Mesendoderm (in vitro differentiated cells): ENCODE measurements around the gene ANKS1B.
"Not testable (repeated sequence)": the region's sequence is repeated elsewhere in the genome, so short reads cannot be mapped to it uniquely, and the experiment has no call there.

ENCODE experiments used
- DNase-seq: peaks from one replicate; pipeline ENCODE4 v3.0.0; 2013
- H2AK5ac ChIP-seq: 2 replicates; pipeline ENCODE4 v1.6.1; 2013; ENCODE audit warnings: low read length, inconsistent platforms
- H2BK120ac ChIP-seq: 2 replicates; pipeline ENCODE4 v1.6.1; 2013; ENCODE audit warnings: low read depth, mild to moderate bottlenecking, low read length, moderate library complexity, mixed read lengths
- H2BK15ac ChIP-seq: replicated peaks from 2 replicates; pipeline ENCODE4 v1.6.1; 2013; ENCODE audit warnings: low read depth, mild to moderate bottlenecking, moderate library complexity
- H2BK5ac ChIP-seq: 2 replicates; pipeline ENCODE4 v1.6.1; 2013; ENCODE audit warnings: low read length, inconsistent platforms
- H3K18ac ChIP-seq: 2 replicates; pipeline ENCODE4 v1.6.1; 2013; ENCODE audit warnings: mild to moderate bottlenecking, low read length, mixed read lengths
- H3K23ac ChIP-seq: one replicate; pipeline ENCODE4 v1.6.1; 2013; ENCODE audit warnings: low read length
- H3K27ac ChIP-seq: 2 replicates; pipeline ENCODE4 v1.5.1; 2013; ENCODE audit warnings: low read depth, mild to moderate bottlenecking, inconsistent platforms, low read length, moderate library complexity
- H3K27me3 ChIP-seq: 2 replicates; pipeline ENCODE4 v1.6.1; 2013; ENCODE audit warnings: low read length, control low read depth, mild to moderate bottlenecking, inconsistent platforms; ENCODE audit not compliant: insufficient read depth, poor library complexity
- H3K36me3 ChIP-seq: 2 replicates; pipeline ENCODE4 v1.6.1; 2013; ENCODE audit warnings: low read length, inconsistent platforms; ENCODE audit not compliant: control insufficient read depth, insufficient read depth
- H3K4ac ChIP-seq: one replicate; pipeline ENCODE4 v1.6.1; 2013; ENCODE audit warnings: low read depth, mild to moderate bottlenecking, low read length, moderate library complexity
- H3K4me1 ChIP-seq: 2 replicates; pipeline ENCODE4 v1.6.1; 2013; ENCODE audit warnings: low read depth, low read length, inconsistent platforms; ENCODE audit not compliant: control insufficient read depth
- H3K4me2 ChIP-seq: 2 replicates; pipeline ENCODE4 v1.6.1; 2013; ENCODE audit warnings: low read length
- H3K4me3 ChIP-seq: 2 replicates; pipeline ENCODE4 v1.5.1; 2013; ENCODE audit warnings: mild to moderate bottlenecking, low read length
- H3K56ac ChIP-seq: one replicate; pipeline ENCODE4 v1.6.1; 2013; ENCODE audit warnings: low read length
- H3K79me1 ChIP-seq: 2 replicates; pipeline ENCODE4 v1.6.1; 2013; ENCODE audit warnings: low read length, inconsistent platforms
- H3K79me2 ChIP-seq: 2 replicates; pipeline ENCODE4 v1.6.1; 2013; ENCODE audit warnings: mild to moderate bottlenecking, low read length; ENCODE audit not compliant: control insufficient read depth, insufficient read depth
- H3K9ac ChIP-seq: 2 replicates; pipeline ENCODE4 v1.6.1; 2013; ENCODE audit warnings: low read length, inconsistent platforms
- H4K5ac ChIP-seq: one replicate; pipeline ENCODE4 v1.6.1; 2013; ENCODE audit warnings: low read length
- H4K8ac ChIP-seq: one replicate; pipeline ENCODE4 v1.6.1; 2013; ENCODE audit warnings: low read depth, mild to moderate bottlenecking, control low read depth, low read length, moderate library complexity
- WGBS: extraction: QIAGEN DNeasy Blood & Tissue Kit; methylation state at CpG from one replicate; pipeline ENCODE4 v1.1.7; 2013; ENCODE audit warnings: low lambda C conversion rate, missing lambda C conversion rate; ENCODE audit not compliant: insufficient coverage; ENCODE audit errors: extremely low coverage; 5-methylcytosine and 5-hydroxymethylcytosine counted together

ANKS1B gene

GRCh38 chr12:99321210-99321609, 663.5 kb downstream of the ANKS1B start:
- H3K9ac ChIP-seq, H3K4me2 ChIP-seq, H3K27ac ChIP-seq, H2BK5ac ChIP-seq, H2BK120ac ChIP-seq, H3K79me2 ChIP-seq, H3K4ac ChIP-seq, H4K5ac ChIP-seq, H3K36me3 ChIP-seq, H2AK5ac ChIP-seq, H3K4me1 ChIP-seq, H3K79me1 ChIP-seq, H3K4me3 ChIP-seq, DNase-seq, H3K23ac ChIP-seq, H2BK15ac ChIP-seq, H3K56ac ChIP-seq, H3K27me3 ChIP-seq, H3K18ac ChIP-seq, H4K8ac ChIP-seq: not testable (repeated sequence)
- no CpG with 5 or more reads among the region's 9 CpGs for WGBS

GRCh38 chr12:99311373-99311772, 673.4 kb downstream of the ANKS1B start:
- no peak overlapping the region for H3K56ac ChIP-seq
- no peaks in the 10 kb centered on the region for H3K79me2 ChIP-seq
- no peaks in the 10 kb centered on the region for H3K27me3 ChIP-seq
- no peak overlapping the region for H2BK5ac ChIP-seq
- no peak overlapping the region for H3K4me3 ChIP-seq
- H4K5ac ChIP-seq = no peak overlapping the region
- H2AK5ac ChIP-seq = no peak overlapping the region
- H3K79me1 ChIP-seq = no peaks in the 10 kb centered on the region
- WGBS = no CpG with 5 or more reads among the region's 1 CpG
- no peak overlapping the region for H3K4me2 ChIP-seq
- no peak overlapping the region for H3K4ac ChIP-seq
- H3K23ac ChIP-seq = no peak overlapping the region
- no peaks in the 10 kb centered on the region for H3K4me1 ChIP-seq
- no peak overlapping the region for H3K9ac ChIP-seq
- no peak overlapping the region for H4K8ac ChIP-seq
- H3K18ac ChIP-seq = no peak overlapping the region
- DNase-seq = no peak
- H2BK15ac ChIP-seq = no peak overlapping the region
- no peak overlapping the region for H3K27ac ChIP-seq
- no peak overlapping the region for H2BK120ac ChIP-seq
- H3K36me3 ChIP-seq = no peaks in the 10 kb centered on the region

GRCh38 chr12:99309812-99310211, 674.9 kb downstream of the ANKS1B start:
- Histone ChIP-seq H3K36me3 (no peaks in the 10 kb centered on the region), H3K4ac (no peak overlapping the region), H3K18ac (no peak overlapping the region), H3K79me1 (no peaks in the 10 kb centered on the region), H3K4me2 (no peak overlapping the region), H2BK5ac (no peak overlapping the region), H4K5ac (no peak overlapping the region), H3K4me1 (no peaks in the 10 kb centered on the region), H3K4me3 (no peak overlapping the region), H3K79me2 (no peaks in the 10 kb centered on the region), H3K27me3 (no peaks in the 10 kb centered on the region), H4K8ac (no peak overlapping the region), H3K9ac (no peak overlapping the region), H3K23ac (no peak overlapping the region), H3K56ac (no peak overlapping the region), H2AK5ac (no peak overlapping the region), H2BK120ac (no peak overlapping the region), H2BK15ac (no peak overlapping the region), H3K27ac (no peak overlapping the region)
- no CpG with 5 or more reads among the region's 2 CpGs for WGBS
- DNase-seq = no peak

- H3K27me3 ChIP-seq = no peaks in the 10 kb centered on the region
- no peak overlapping the region for H3K23ac ChIP-seq
- H3K4me2 ChIP-seq = no peak overlapping the region
- no peak overlapping the region for H2AK5ac ChIP-seq
- H2BK15ac ChIP-seq = no peak overlapping the region
- no peak for DNase-seq
- no peaks in the 10 kb centered on the region for H3K36me3 ChIP-seq
- H3K4ac ChIP-seq = no peak overlapping the region
- H3K79me2 ChIP-seq = no peaks in the 10 kb centered on the region
- no peak overlapping the region for H4K8ac ChIP-seq
- no CpG with 5 or more reads among the region's 2 CpGs for WGBS
- no peak overlapping the region for H2BK5ac ChIP-seq
- H2BK120ac ChIP-seq = no peak overlapping the region
- no peak overlapping the region for H3K4me3 ChIP-seq
- no peak overlapping the region for H3K27ac ChIP-seq
- no peak overlapping the region for H3K18ac ChIP-seq
- no peak overlapping the region for H3K9ac ChIP-seq
- no peaks in the 10 kb centered on the region for H3K4me1 ChIP-seq
- H3K79me1 ChIP-seq = no peaks in the 10 kb centered on the region
- no peak overlapping the region for H4K5ac ChIP-seq
- no peak overlapping the region for H3K56ac ChIP-seq
Observed at GRCh38 chr12:99302874-99303273, 681.9 kb downstream of the ANKS1B start.

- no peak overlapping the region for H2BK15ac ChIP-seq
- no peak overlapping the region for H3K4me2 ChIP-seq
- H2AK5ac ChIP-seq = no peak overlapping the region
- no peaks in the 10 kb centered on the region for H3K27me3 ChIP-seq
- no peaks in the 10 kb centered on the region for H3K79me1 ChIP-seq
- no peak overlapping the region for H3K4ac ChIP-seq
- DNase-seq = peak; percentile 55
- H3K27ac ChIP-seq = no peak overlapping the region
- H2BK120ac ChIP-seq = no peak overlapping the region
- H3K23ac ChIP-seq = no peak overlapping the region
- H4K5ac ChIP-seq = no peak overlapping the region
- no peak overlapping the region for H3K18ac ChIP-seq
- no peaks in the 10 kb centered on the region for H3K4me1 ChIP-seq
- H2BK5ac ChIP-seq = no peak overlapping the region
- no peak overlapping the region for H3K9ac ChIP-seq
- no CpG with 5 or more reads among the region's 1 CpG for WGBS
- no peak overlapping the region for H3K56ac ChIP-seq
- H3K79me2 ChIP-seq = no peaks in the 10 kb centered on the region
- no peak overlapping the region for H3K4me3 ChIP-seq
- H3K36me3 ChIP-seq = no peaks in the 10 kb centered on the region
- no peak overlapping the region for H4K8ac ChIP-seq
Observed at GRCh38 chr12:99287136-99287535, 697.6 kb downstream of the ANKS1B start.

GRCh38 chr12:99284161-99284560, 700.6 kb downstream of the ANKS1B start:
- H3K4me2 ChIP-seq = no peak overlapping the region
- H3K18ac ChIP-seq = no peak overlapping the region
- H3K9ac ChIP-seq = no peak overlapping the region
- no peak overlapping the region for H2AK5ac ChIP-seq
- H2BK5ac ChIP-seq = no peak overlapping the region
- no peak overlapping the region for H2BK15ac ChIP-seq
- no peak overlapping the region for H3K4ac ChIP-seq
- no peaks in the 10 kb centered on the region for H3K4me1 ChIP-seq
- H3K79me2 ChIP-seq = no peaks in the 10 kb centered on the region
- H3K23ac ChIP-seq = no peak overlapping the region
- no peaks in the 10 kb centered on the region for H3K79me1 ChIP-seq
- H3K27ac ChIP-seq = no peak overlapping the region
- no peak for DNase-seq
- no peaks in the 10 kb centered on the region for H3K36me3 ChIP-seq
- no peak overlapping the region for H3K4me3 ChIP-seq
- H3K27me3 ChIP-seq = no peaks in the 10 kb centered on the region
- H4K5ac ChIP-seq = no peak overlapping the region
- H3K56ac ChIP-seq = no peak overlapping the region
- H2BK120ac ChIP-seq = no peak overlapping the region
- WGBS = no CpG with 5 or more reads among the region's 1 CpG
- no peak overlapping the region for H4K8ac ChIP-seq
